GM18517 (cell line): Measurements from ENCODE around the gene NEU4.
"Not testable (repeated sequence)": the region's sequence is repeated elsewhere in the genome, so short reads cannot be mapped to it uniquely, and the experiment has no call there.

Experiments used
- ATAC-seq: cut with Tn5 transposase; IDR thresholded peaks from one replicate; pipeline ENCODE4 v1.9.1; 2021; ENCODE audit warnings: mild to moderate bottlenecking, moderate library complexity; ENCODE audit not compliant: unreplicated experiment

NEU4 gene

GRCh38 chr2:241798081-241798630 lies 10.8 kb upstream of the NEU4 start:
- ATAC-seq: no peak

GRCh38 chr2:241798631-241799521 lies 10.1 kb upstream of the NEU4 start:
- no peak for ATAC-seq

- ATAC-seq: no peak
Observed at GRCh38 chr2:241799522-241800197, 9.3 kb upstream of the NEU4 start.

- ATAC-seq: not testable (repeated sequence)
Observed at GRCh38 chr2:241800198-241800903, 8.6 kb upstream of the NEU4 start.

- no peak for ATAC-seq
Observed at GRCh38 chr2:241801611-241802420, 7.2 kb upstream of the NEU4 start.

GRCh38 chr2:241802421-241803318 lies 6.3 kb upstream of the NEU4 start:
- no peak for ATAC-seq

- ATAC-seq: no peak
Observed at GRCh38 chr2:241803387-241804325, 5.3 kb upstream of the NEU4 start.

- ATAC-seq: no peak
Observed at GRCh38 chr2:241804326-241805229, 4.4 kb upstream of the NEU4 start.

GRCh38 chr2:241806217-241806616 lies 2.8 kb upstream of the NEU4 start:
- ATAC-seq: not testable (repeated sequence)

GRCh38 chr2:241808051-241808720 lies 807 bp upstream of the NEU4 start:
- ATAC-seq: no peak

- ATAC-seq: no peak
Observed at GRCh38 chr2:241809383-241810306, 652 bp downstream of the NEU4 start.

GRCh38 chr2:241810307-241811200 lies 1.6 kb downstream of the NEU4 start:
- no peak for ATAC-seq

- no peak for ATAC-seq
Observed at GRCh38 chr2:241811201-241811951, 2.4 kb downstream of the NEU4 start.
